HEK293 (cell line): ENCODE measurements around the gene CDC27.
"Not testable (repeated sequence)": the region's sequence is repeated elsewhere in the genome, so short reads cannot be mapped to it uniquely, and the experiment has no call there.

ENCODE experiments used
- CTCF ChIA-PET: fragments of 350-600 bp; formaldehyde crosslinking; extraction: SDS; loops from one replicate; lab custom pipeline; 2021; ENCODE audit warnings: antibody characterized with exemption; lab: Yijun Ruan, JAX
- POLR2A ChIA-PET: fragments of 300-600 bp; formaldehyde crosslinking; extraction: SDS; loops from one replicate; lab custom pipeline; 2020; ENCODE audit warnings: antibody characterized with exemption, inconsistent platforms; lab: Yijun Ruan, JAX
- H3K27ac ChIP-seq: fragments of 200-500 bp; sonication (Bioruptor generic); 2 replicates; pipeline ENCODE4 v1.5.1; 2014; ENCODE audit warnings: low read depth, low read length, control low read depth, inconsistent platforms; ENCODE audit errors: extremely low read depth
- H3K36me3 ChIP-seq, 2 experiments: fragments of 200-500 bp in 1 of 2; sonication (Bioruptor generic) in 1 of 2; 1 replicate in 1 of 2; 2 replicates in 1 of 2; pipeline ENCODE4 v1.5.1; 2014 to 2017; ENCODE audit warnings: inconsistent platforms in 2 of 2, low read length in 2 of 2; ENCODE audit not compliant: control insufficient read depth in 2 of 2, insufficient read depth in 1 of 2
- H3K4me1 ChIP-seq: fragments of 200-500 bp; sonication (Bioruptor generic); 2 replicates; pipeline ENCODE4 v1.5.1; 2014; ENCODE audit warnings: mild to moderate bottlenecking, low read length, inconsistent platforms; ENCODE audit not compliant: control insufficient read depth, insufficient read depth
- H3K4me3 ChIP-seq: 2 replicates; pipeline ENCODE4 v1.5.1; 2011; ENCODE audit warnings: low read depth, mild to moderate bottlenecking, control low read depth, low read length, moderate library complexity
- H3K9me3 ChIP-seq: fragments of 200-500 bp; sonication (Bioruptor generic); 2 replicates; pipeline ENCODE4 v1.5.1; 2014; ENCODE audit warnings: low read depth, low read length, inconsistent platforms; ENCODE audit not compliant: control insufficient read depth, insufficient read depth
- FEZF1 ChIP-seq: fragments of 450-650 bp; formaldehyde crosslinking; IDR thresholded peaks from 2 replicates; pipeline ENCODE4 v1.5.1; 2016; ENCODE audit warnings: missing biosample characterization, missing genetic modification characterization
- PRDM1 ChIP-seq: fragments of 450-650 bp; formaldehyde crosslinking; IDR thresholded peaks from 2 replicates; pipeline ENCODE4; 2016; ENCODE audit warnings: missing biosample characterization, missing genetic modification characterization
- ZBTB10 ChIP-seq: fragments of 450-650 bp; formaldehyde crosslinking; IDR thresholded peaks from 2 replicates; pipeline ENCODE4 v1.5.1; 2016; ENCODE audit warnings: missing biosample characterization, missing genetic modification characterization
- ZNF121 ChIP-seq: fragments of 450-650 bp; formaldehyde crosslinking; IDR thresholded peaks from 2 replicates; pipeline ENCODE4 v1.5.1; 2016; ENCODE audit warnings: missing biosample characterization, missing genetic modification characterization
- ZNF157 ChIP-seq: fragments of 450-650 bp; formaldehyde crosslinking; IDR thresholded peaks from 2 replicates; pipeline ENCODE4 v1.5.1; 2016; ENCODE audit warnings: missing biosample characterization, missing genetic modification characterization
- ZNF24 ChIP-seq: fragments of 450-650 bp; formaldehyde crosslinking; IDR thresholded peaks from 2 replicates; pipeline ENCODE4 v1.5.1; 2016; ENCODE audit warnings: missing biosample characterization, missing genetic modification characterization
- ZNF362 ChIP-seq: fragments of 450-650 bp; formaldehyde crosslinking; IDR thresholded peaks from 2 replicates; pipeline ENCODE4 v1.5.1; 2016; ENCODE audit warnings: missing biosample characterization, missing genetic modification characterization
- ZNF394 ChIP-seq: fragments of 450-650 bp; formaldehyde crosslinking; IDR thresholded peaks from 2 replicates; pipeline ENCODE4 v1.5.1; 2016; ENCODE audit warnings: missing biosample characterization, missing genetic modification characterization, mild to moderate bottlenecking, moderate library complexity, borderline replicate concordance
- ZNF596 ChIP-seq: fragments of 450-650 bp; IDR thresholded peaks from 2 replicates; pipeline ENCODE4 v1.5.0; 2018; ENCODE audit warnings: missing biosample characterization, mild to moderate bottlenecking, missing genetic modification characterization, moderate library complexity
- ZNF704 ChIP-seq: fragments of 450-650 bp; formaldehyde crosslinking; IDR thresholded peaks from 2 replicates; pipeline ENCODE4 v1.5.1; 2016; ENCODE audit warnings: missing biosample characterization, missing genetic modification characterization
- ZNF843 ChIP-seq: fragments of 450-650 bp; formaldehyde crosslinking; IDR thresholded peaks from 2 replicates; pipeline ENCODE4 v1.5.1; 2016; ENCODE audit warnings: missing biosample characterization, missing genetic modification characterization
- ZSCAN4 ChIP-seq: fragments of 450-650 bp; formaldehyde crosslinking; IDR thresholded peaks from 2 replicates; pipeline ENCODE4 v1.5.1; 2017; ENCODE audit warnings: missing biosample characterization, missing genetic modification characterization

Gene CDC27

GRCh38 chr17:47131761-47132160, 57.3 kb downstream of the CDC27 start (continued):
- TF ChIP-seq ZBTB10 (tag by site-specific recombination), result no peak
- no peak for TF ChIP-seq ZNF157 (tag by site-specific recombination)

GRCh38 chr17:47126835-47127234, 62.3 kb downstream of the CDC27 start:
- peak; percentile 91 for TF ChIP-seq ZNF121 (tag by site-specific recombination)
- TF ChIP-seq, all 188 proteins: peak for 1; not testable (repeated sequence) for 187
- CTCF ChIA-PET, result interaction anchor here (0.8 to 1.0 kb wide), 3 partner anchors 75 to 190 kb away, joined by 3 to 5 read pairs (median 4); no protein-coding TSS in a partner anchor
- peaks cover 87% of the 10 kb centered on the region in 2 experiments for H3K36me3 ChIP-seq

GRCh38 chr17:47123262-47123661, 65.8 kb downstream of the CDC27 start:
- H3K9me3 ChIP-seq, H3K4me3 ChIP-seq, POLR2A ChIA-PET, H3K27ac ChIP-seq, H3K4me1 ChIP-seq: not testable (repeated sequence)
- CTCF ChIA-PET, result interaction anchor here (0.6 kb wide), 1 partner anchor 80 kb away, joined by 3 read pairs; no protein-coding TSS in a partner anchor
- peaks cover 76 to 86% of the 10 kb centered on the region in 2 experiments for H3K36me3 ChIP-seq
- TF ChIP-seq ZNF362 (tag by site-specific recombination) (peak; percentile 51; the same call in 1 of the 2 replicates), ZNF394 (tag by site-specific recombination) (peak; percentile 57; the same call in 1 of the 2 replicates)
- TF ChIP-seq, all 188 proteins: peak for 2; not testable (repeated sequence) for 186

More at GRCh38 chr17:47126835-47127234, 62.3 kb downstream of the CDC27 start:
- POLR2A ChIA-PET, H3K4me1 ChIP-seq, H3K27ac ChIP-seq, H3K9me3 ChIP-seq, H3K4me3 ChIP-seq: not testable (repeated sequence)

GRCh38 chr17:47120521-47121095, 68.5 kb downstream of the CDC27 start:
- Histone ChIP-seq H3K9me3 (no peaks in the 10 kb centered on the region), H3K27ac (no peak overlapping the region), H3K4me1 (no peaks in the 10 kb centered on the region), H3K36me3 (peaks cover 49 to 72% of the 10 kb centered on the region in 2 experiments), H3K4me3 (no peak overlapping the region)
- POLR2A ChIA-PET, result no interaction called here
- CTCF ChIA-PET, result no interaction called here
- TF ChIP-seq PRDM1 (tag by site-specific recombination) (peak; percentile 96), ZNF596 (tag by site-specific recombination) (no peak), ZNF704 (tag by site-specific recombination) (no peak), ZNF843 (no peak), FEZF1 (no peak), ZSCAN4 (tag by site-specific recombination) (no peak), ZNF24 (tag by site-specific recombination) (no peak)
- TF ChIP-seq, all 188 proteins: peak for 1
